Transverse colon (tissue), 3 donors: ENCODE results near the gene HMG20B.

Experiments used
- EP300 ChIP-seq: sonication (generic); formaldehyde crosslinking; IDR thresholded peaks from one replicate; pipeline ENCODE4 v1.6.1; 2017; ENCODE audit warnings: antibody characterized with exemption, low read depth
- TF ChIP-seq, protein P1 (sequence below), 5 experiments: fragments of 200-600 bp in 3 of 5; fragments of 450-650 bp in 2 of 5; sonication (generic) in 3 of 5; IDR thresholded peaks; 1 replicate in 2 of 5; 2 replicates in 3 of 5; pipeline ENCODE4 v1.5.1; 2016 to 2017; ENCODE audit warnings: antibody characterized with exemption in 5 of 5, inconsistent platforms in 3 of 5, mild to moderate bottlenecking in 2 of 5, moderate library complexity in 1 of 5

DNA sequence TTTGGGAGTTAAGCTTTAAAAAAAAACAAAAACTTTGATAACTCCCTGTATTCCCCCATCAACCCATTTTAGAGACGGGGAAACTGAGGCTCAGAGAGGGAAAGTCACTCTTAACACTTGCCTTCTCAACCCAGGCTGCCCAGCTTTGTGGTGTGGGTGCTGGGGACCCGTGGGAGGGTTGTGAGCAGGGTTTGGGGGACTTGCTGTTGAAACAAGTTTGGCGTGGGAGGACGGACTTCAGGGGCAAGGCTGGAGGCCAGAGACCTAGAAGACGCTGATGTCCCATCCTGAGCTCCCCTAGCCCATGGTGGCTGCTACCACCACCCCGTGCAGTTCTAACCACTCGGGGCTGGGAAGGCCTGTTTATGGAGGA is 54.6 kb downstream of the HMG20B start:
- TF ChIP-seq, protein P1, sequence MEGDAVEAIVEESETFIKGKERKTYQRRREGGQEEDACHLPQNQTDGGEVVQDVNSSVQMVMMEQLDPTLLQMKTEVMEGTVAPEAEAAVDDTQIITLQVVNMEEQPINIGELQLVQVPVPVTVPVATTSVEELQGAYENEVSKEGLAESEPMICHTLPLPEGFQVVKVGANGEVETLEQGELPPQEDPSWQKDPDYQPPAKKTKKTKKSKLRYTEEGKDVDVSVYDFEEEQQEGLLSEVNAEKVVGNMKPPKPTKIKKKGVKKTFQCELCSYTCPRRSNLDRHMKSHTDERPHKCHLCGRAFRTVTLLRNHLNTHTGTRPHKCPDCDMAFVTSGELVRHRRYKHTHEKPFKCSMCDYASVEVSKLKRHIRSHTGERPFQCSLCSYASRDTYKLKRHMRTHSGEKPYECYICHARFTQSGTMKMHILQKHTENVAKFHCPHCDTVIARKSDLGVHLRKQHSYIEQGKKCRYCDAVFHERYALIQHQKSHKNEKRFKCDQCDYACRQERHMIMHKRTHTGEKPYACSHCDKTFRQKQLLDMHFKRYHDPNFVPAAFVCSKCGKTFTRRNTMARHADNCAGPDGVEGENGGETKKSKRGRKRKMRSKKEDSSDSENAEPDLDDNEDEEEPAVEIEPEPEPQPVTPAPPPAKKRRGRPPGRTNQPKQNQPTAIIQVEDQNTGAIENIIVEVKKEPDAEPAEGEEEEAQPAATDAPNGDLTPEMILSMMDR (IDR thresholded peaks at IDR 0.05), result no peak
- no peak for TF ChIP-seq EP300
